Cardiac fibroblast (primary cell): Measurements from ENCODE around the gene IFT57.

ENCODE experiments used
- DNase-seq, 2 donors: peaks; one replicate each; pipeline versions ENCODE4 v3.0.0 to v3.0.0-alpha.2; 2010; ENCODE audit warnings: low read depth in 2 of 2
- H3K4me3 ChIP-seq, 2 donors: replicated peaks in 1 of 2; 1 replicate in 1 of 2; 2 replicates in 1 of 2; pipeline ENCODE4 v1.5.1; 2011; ENCODE audit warnings: low read depth in 2 of 2, low read length in 2 of 2, mild to moderate bottlenecking in 2 of 2, moderate library complexity in 1 of 2
- CTCF ChIP-seq: IDR thresholded peaks from one replicate; pipeline ENCODE4 v1.5.1; 2011; ENCODE audit warnings: low read depth, mild to moderate bottlenecking, low read length, inconsistent platforms

IFT57 gene

GRCh38 chr3:108185536-108185935, 36.7 kb downstream of the IFT57 start:
- TF ChIP-seq CTCF = no peak
- H3K4me3 ChIP-seq = no peak overlapping the region
- no peak for DNase-seq

GRCh38 chr3:108184824-108185223, 37.4 kb downstream of the IFT57 start:
- no peak overlapping the region for H3K4me3 ChIP-seq
- no peak for DNase-seq
- TF ChIP-seq CTCF = no peak

GRCh38 chr3:108183971-108184370, 38.3 kb downstream of the IFT57 start:
- no peak for DNase-seq
- no peak overlapping the region for H3K4me3 ChIP-seq
- no peak for TF ChIP-seq CTCF

- H3K4me3 ChIP-seq = no peak overlapping the region
- no peak for DNase-seq
Measured at GRCh38 chr3:108183181-108183580, 39.0 kb downstream of the IFT57 start.

GRCh38 chr3:108182339-108182738, 39.9 kb downstream of the IFT57 start:
- H3K4me3 ChIP-seq = no peak overlapping the region
- DNase-seq = peak in 1 of 2 donors; percentile 31
- TF ChIP-seq CTCF = no peak

More at GRCh38 chr3:108183181-108183580, 39.0 kb downstream of the IFT57 start:
- no peak for TF ChIP-seq CTCF

- DNase-seq = peak in 1 of 2 donors; percentile 29
Measured at GRCh38 chr3:108181172-108181571, 41.1 kb downstream of the IFT57 start.

More at GRCh38 chr3:108181172-108181571, 41.1 kb downstream of the IFT57 start:
- TF ChIP-seq CTCF = no peak
- H3K4me3 ChIP-seq = no peak overlapping the region
